ENCODE measurements around the gene BRIP1.

The BRIP1 gene

GRCh38 chr17:61657338-61657737, 206.0 kb downstream of the BRIP1 start:
- H3K36me3 ChIP-seq (ENCODE audit: control insufficient read depth, insufficient read depth, low read length, severe bottlenecking), result no peaks in the 10 kb centered on the region
- no peak overlapping the region for H3K9ac ChIP-seq (ENCODE audit: low read length)
- peaks cover 4% of the 10 kb centered on the region for H3K9me3 ChIP-seq (ENCODE audit: control insufficient read depth, low read length)
- no peak overlapping the region for H3K4me3 ChIP-seq (ENCODE audit: low read length)
- no peaks in the 10 kb centered on the region for H3K4me1 ChIP-seq (ENCODE audit: control insufficient read depth, insufficient read depth, low read length)
- DNase-seq (ENCODE audit: low read depth), result no peak
- no peaks in the 10 kb centered on the region for H3K27me3 ChIP-seq (replicated peaks; ENCODE audit: control insufficient read depth, insufficient read depth, low read length)

GRCh38 chr17:61656721-61657217, 206.6 kb downstream of the BRIP1 start:
- Histone ChIP-seq H3K4me1 (ENCODE audit: control insufficient read depth, insufficient read depth, low read length) (no peaks in the 10 kb centered on the region), H3K27me3 (replicated peaks; ENCODE audit: control insufficient read depth, insufficient read depth, low read length) (no peaks in the 10 kb centered on the region), H3K9me3 (ENCODE audit: control insufficient read depth, low read length) (peaks cover 9% of the 10 kb centered on the region), H3K9ac (ENCODE audit: low read length) (no peak overlapping the region), H3K4me3 (ENCODE audit: low read length) (no peak overlapping the region), H3K36me3 (ENCODE audit: control insufficient read depth, insufficient read depth, low read length, severe bottlenecking) (no peaks in the 10 kb centered on the region)
- no peak for DNase-seq (ENCODE audit: low read depth)

- Histone ChIP-seq H3K9ac (ENCODE audit: low read length) (no peak overlapping the region), H3K9me3 (ENCODE audit: control insufficient read depth, low read length) (peaks cover 22% of the 10 kb centered on the region), H3K36me3 (ENCODE audit: control insufficient read depth, insufficient read depth, low read length, severe bottlenecking) (no peaks in the 10 kb centered on the region), H3K4me3 (ENCODE audit: low read length) (no peak overlapping the region), H3K4me1 (ENCODE audit: control insufficient read depth, insufficient read depth, low read length) (peaks cover 3% of the 10 kb centered on the region), H3K27me3 (replicated peaks; ENCODE audit: control insufficient read depth, insufficient read depth, low read length) (no peaks in the 10 kb centered on the region)
- DNase-seq (ENCODE audit: low read depth), result no peak
Measured at GRCh38 chr17:61650749-61651148, 212.6 kb downstream of the BRIP1 start.

GRCh38 chr17:61648587-61648986, 214.7 kb downstream of the BRIP1 start:
- Histone ChIP-seq H3K27me3 (replicated peaks; ENCODE audit: control insufficient read depth, insufficient read depth, low read length) (no peaks in the 10 kb centered on the region), H3K4me3 (ENCODE audit: low read length) (no peak overlapping the region), H3K4me1 (ENCODE audit: control insufficient read depth, insufficient read depth, low read length) (peaks cover 3% of the 10 kb centered on the region), H3K9ac (ENCODE audit: low read length) (no peak overlapping the region), H3K9me3 (ENCODE audit: control insufficient read depth, low read length) (peaks cover 18% of the 10 kb centered on the region), H3K36me3 (ENCODE audit: control insufficient read depth, insufficient read depth, low read length, severe bottlenecking) (no peaks in the 10 kb centered on the region)
- DNase-seq (ENCODE audit: low read depth), result no peak

- H3K9ac ChIP-seq (ENCODE audit: low read length), result no peak overlapping the region
- no peaks in the 10 kb centered on the region for H3K36me3 ChIP-seq (ENCODE audit: control insufficient read depth, insufficient read depth, low read length, severe bottlenecking)
- no peaks in the 10 kb centered on the region for H3K27me3 ChIP-seq (replicated peaks; ENCODE audit: control insufficient read depth, insufficient read depth, low read length)
- H3K9me3 ChIP-seq (ENCODE audit: control insufficient read depth, low read length), result peaks cover 15% of the 10 kb centered on the region
- peaks cover 3% of the 10 kb centered on the region for H3K4me1 ChIP-seq (ENCODE audit: control insufficient read depth, insufficient read depth, low read length)
- no peak overlapping the region for H3K4me3 ChIP-seq (ENCODE audit: low read length)
- peak; percentile 74 for DNase-seq (ENCODE audit: low read depth)
Measured at GRCh38 chr17:61647047-61647446, 216.3 kb downstream of the BRIP1 start.

GRCh38 chr17:61646482-61646881, 216.8 kb downstream of the BRIP1 start:
- Histone ChIP-seq H3K36me3 (ENCODE audit: control insufficient read depth, insufficient read depth, low read length, severe bottlenecking) (no peaks in the 10 kb centered on the region), H3K9ac (ENCODE audit: low read length) (no peak overlapping the region), H3K9me3 (ENCODE audit: control insufficient read depth, low read length) (peaks cover 10% of the 10 kb centered on the region), H3K4me3 (ENCODE audit: low read length) (no peak overlapping the region), H3K4me1 (ENCODE audit: control insufficient read depth, insufficient read depth, low read length) (peaks cover 3% of the 10 kb centered on the region), H3K27me3 (replicated peaks; ENCODE audit: control insufficient read depth, insufficient read depth, low read length) (no peaks in the 10 kb centered on the region)
- DNase-seq (ENCODE audit: low read depth), result no peak

- no peaks in the 10 kb centered on the region for H3K36me3 ChIP-seq (ENCODE audit: control insufficient read depth, insufficient read depth, low read length, severe bottlenecking)
- DNase-seq (ENCODE audit: low read depth), result no peak
- H3K27me3 ChIP-seq (replicated peaks; ENCODE audit: control insufficient read depth, insufficient read depth, low read length), result no peaks in the 10 kb centered on the region
- no peak overlapping the region for H3K4me3 ChIP-seq (ENCODE audit: low read length)
- H3K4me1 ChIP-seq (ENCODE audit: control insufficient read depth, insufficient read depth, low read length), result peaks cover 3% of the 10 kb centered on the region
- H3K9ac ChIP-seq (ENCODE audit: low read length), result no peak overlapping the region
- peaks cover 5% of the 10 kb centered on the region for H3K9me3 ChIP-seq (ENCODE audit: control insufficient read depth, low read length)
Measured at GRCh38 chr17:61645920-61646319, 217.4 kb downstream of the BRIP1 start.

GRCh38 chr17:61644800-61645774, 218.2 kb downstream of the BRIP1 start:
- H3K4me1 ChIP-seq (ENCODE audit: control insufficient read depth, insufficient read depth, low read length), result peaks cover 3% of the 10 kb centered on the region
- no peak overlapping the region for H3K4me3 ChIP-seq (ENCODE audit: low read length)
- H3K27me3 ChIP-seq (replicated peaks; ENCODE audit: control insufficient read depth, insufficient read depth, low read length), result no peaks in the 10 kb centered on the region
- DNase-seq (ENCODE audit: low read depth), result no peak
- no peak overlapping the region for H3K9ac ChIP-seq (ENCODE audit: low read length)
- no peaks in the 10 kb centered on the region for H3K9me3 ChIP-seq (ENCODE audit: control insufficient read depth, low read length)
- no peaks in the 10 kb centered on the region for H3K36me3 ChIP-seq (ENCODE audit: control insufficient read depth, insufficient read depth, low read length, severe bottlenecking)

GRCh38 chr17:61642768-61643167, 220.6 kb downstream of the BRIP1 start:
- DNase-seq (ENCODE audit: low read depth), result no peak
- no peak overlapping the region for H3K9ac ChIP-seq (ENCODE audit: low read length)
- H3K36me3 ChIP-seq (ENCODE audit: control insufficient read depth, insufficient read depth, low read length, severe bottlenecking), result no peaks in the 10 kb centered on the region
- H3K27me3 ChIP-seq (replicated peaks; ENCODE audit: control insufficient read depth, insufficient read depth, low read length), result no peaks in the 10 kb centered on the region
- no peak overlapping the region for H3K4me3 ChIP-seq (ENCODE audit: low read length)
- H3K9me3 ChIP-seq (ENCODE audit: control insufficient read depth, low read length), result no peaks in the 10 kb centered on the region
- peaks cover 3% of the 10 kb centered on the region for H3K4me1 ChIP-seq (ENCODE audit: control insufficient read depth, insufficient read depth, low read length)

- Histone ChIP-seq H3K4me3 (ENCODE audit: low read length) (no peak overlapping the region), H3K27me3 (replicated peaks; ENCODE audit: control insufficient read depth, insufficient read depth, low read length) (no peaks in the 10 kb centered on the region), H3K9me3 (ENCODE audit: control insufficient read depth, low read length) (no peaks in the 10 kb centered on the region), H3K9ac (ENCODE audit: low read length) (no peak overlapping the region), H3K36me3 (ENCODE audit: control insufficient read depth, insufficient read depth, low read length, severe bottlenecking) (no peaks in the 10 kb centered on the region), H3K4me1 (ENCODE audit: control insufficient read depth, insufficient read depth, low read length) (peaks cover 3% of the 10 kb centered on the region)
- DNase-seq (ENCODE audit: low read depth), result no peak
Measured at GRCh38 chr17:61641715-61642114, 221.6 kb downstream of the BRIP1 start.

- H3K36me3 ChIP-seq (ENCODE audit: control insufficient read depth, insufficient read depth, low read length, severe bottlenecking), result no peaks in the 10 kb centered on the region
- no peaks in the 10 kb centered on the region for H3K27me3 ChIP-seq (replicated peaks; ENCODE audit: control insufficient read depth, insufficient read depth, low read length)
- no peaks in the 10 kb centered on the region for H3K9me3 ChIP-seq (ENCODE audit: control insufficient read depth, low read length)
- no peak for DNase-seq (ENCODE audit: low read depth)
- no peaks in the 10 kb centered on the region for H3K4me1 ChIP-seq (ENCODE audit: control insufficient read depth, insufficient read depth, low read length)
- H3K4me3 ChIP-seq (ENCODE audit: low read length), result no peak overlapping the region
- H3K9ac ChIP-seq (ENCODE audit: low read length), result no peak overlapping the region
Measured at GRCh38 chr17:61641084-61641483, 222.2 kb downstream of the BRIP1 start.
